GM23338 (cell line): Measurements from ENCODE around the gene GIGYF2. TPM values are rescaled to one million over a fixed set of nuclear protein-coding genes. Genes with fewer than 3 reads are reported as not detected.

Source experiments
- ATAC-seq: fragments of 200-7000 bp; cut with Tn5 transposase; 3 replicates; pipeline ENCODE4 v1.9.1; 2020
- DNase-seq: peaks from one replicate; pipeline ENCODE4 v3.0.0-alpha.2; 2015; ENCODE audit warnings: low spot score
- H2AFZ ChIP-seq: fragments of 200-600 bp; sonication (generic); 2 replicates; pipeline ENCODE4 v1.8.0; 2016; ENCODE audit warnings: antibody characterized with exemption, mild to moderate bottlenecking, moderate library complexity
- H3F3A ChIP-seq: fragments of 200-600 bp; sonication (generic); replicated peaks from 2 replicates; pipeline ENCODE4 v1.8.0; 2017; ENCODE audit warnings: antibody characterized with exemption, mixed run types, low read depth
- H3K27ac ChIP-seq: fragments of 200-600 bp; sonication (generic); 2 replicates; pipeline ENCODE4 v1.6.1; 2016; ENCODE audit warnings: low read depth
- H3K27me3 ChIP-seq: fragments of 200-600 bp; sonication (generic); 2 replicates; pipeline ENCODE4 v1.8.0; 2016; ENCODE audit warnings: mild to moderate bottlenecking, mixed run types, moderate library complexity; ENCODE audit not compliant: insufficient read depth
- H3K36me3 ChIP-seq: fragments of 200-600 bp; sonication (generic); 2 replicates; pipeline ENCODE4 v1.8.0; 2016; ENCODE audit warnings: mild to moderate bottlenecking; ENCODE audit not compliant: insufficient read depth
- H3K4me1 ChIP-seq: fragments of 200-600 bp; sonication (generic); 2 replicates; pipeline ENCODE4 v1.8.0; 2016; ENCODE audit warnings: mild to moderate bottlenecking, moderate library complexity; ENCODE audit not compliant: insufficient read depth
- H3K4me2 ChIP-seq: fragments of 200-600 bp; sonication (generic); 2 replicates; pipeline ENCODE4 v1.7.1; 2017; ENCODE audit warnings: mixed run types
- H3K4me3 ChIP-seq: fragments of 200-600 bp; sonication (generic); 2 replicates; pipeline ENCODE4 v1.6.1; 2016; ENCODE audit warnings: mixed run types
- H3K79me2 ChIP-seq: fragments of 200-600 bp; sonication (generic); replicated peaks from 2 replicates; pipeline ENCODE4 v1.8.0; 2017; ENCODE audit warnings: mild to moderate bottlenecking; ENCODE audit not compliant: insufficient read depth
- H3K9me2 ChIP-seq: fragments of 200-600 bp; sonication (generic); 2 replicates; pipeline ENCODE4 v1.8.0; 2017; ENCODE audit not compliant: insufficient read depth
- H4K20me1 ChIP-seq: fragments of 200-600 bp; sonication (generic); replicated peaks from 2 replicates; pipeline ENCODE4 v1.8.0; 2017; ENCODE audit warnings: mild to moderate bottlenecking; ENCODE audit not compliant: insufficient read depth
- H3K27ac Mint-ChIP-seq: 2 replicates; pipeline ENCODE4 v1.8.0; 2020; ENCODE audit warnings: inconsistent platforms, mild to moderate bottlenecking, moderate library complexity, mixed read lengths
- H3K27me3 Mint-ChIP-seq: 3 replicates; pipeline ENCODE4 v1.8.0; 2022; ENCODE audit warnings: low read depth, mild to moderate bottlenecking, moderate library complexity, mixed read lengths, inconsistent platforms; ENCODE audit not compliant: insufficient read depth, poor library complexity
- H3K36me3 Mint-ChIP-seq: 3 replicates; pipeline ENCODE4 v1.8.0; 2021; ENCODE audit warnings: low read depth, mild to moderate bottlenecking, inconsistent platforms, moderate library complexity, mixed read lengths
- H3K4me1 Mint-ChIP-seq: 3 replicates; pipeline ENCODE4 v1.8.0; 2020; ENCODE audit warnings: mild to moderate bottlenecking, inconsistent platforms, mixed read lengths
- H3K4me3 Mint-ChIP-seq: 3 replicates; pipeline ENCODE4 v1.8.0; 2021; ENCODE audit warnings: moderate library complexity, mild to moderate bottlenecking, inconsistent platforms, mixed read lengths
- H3K9me3 Mint-ChIP-seq: 3 replicates; pipeline ENCODE4 v1.8.0; 2020; ENCODE audit warnings: moderate library complexity, mild to moderate bottlenecking, inconsistent platforms, mixed read lengths
- CREB1 ChIP-seq: fragments of 250-450 bp; sonication (Bioruptor Pico); IDR thresholded peaks from 2 replicates; pipeline ENCODE4 v1.5.0; 2020; ENCODE audit warnings: low read depth, mild to moderate bottlenecking, moderate library complexity
- EZH2 ChIP-seq: fragments of 200-600 bp; sonication (generic); IDR thresholded peaks from one replicate; pipeline ENCODE4 v1.8.0; 2017; ENCODE audit warnings: antibody characterized with exemption, mild to moderate bottlenecking, low read depth; ENCODE audit not compliant: unreplicated experiment
- EZH2phosphoT487 ChIP-seq: fragments of 200-600 bp; sonication (generic); IDR thresholded peaks from one replicate; pipeline ENCODE4 v1.8.1; 2018; ENCODE audit warnings: antibody characterized with exemption; ENCODE audit not compliant: unreplicated experiment
- JUNB ChIP-seq: IDR thresholded peaks from one replicate; pipeline ENCODE4 v1.6.1; 2016; ENCODE audit warnings: antibody characterized with exemption; ENCODE audit not compliant: unreplicated experiment
- NANOG ChIP-seq: IDR thresholded peaks from 2 replicates; pipeline ENCODE4 v1.6.1; 2016; ENCODE audit warnings: antibody characterized with exemption, borderline replicate concordance
- POLR2AphosphoS5 ChIP-seq: IDR thresholded peaks from 2 replicates; pipeline ENCODE4 v1.6.1; 2016; ENCODE audit warnings: antibody characterized with exemption, low read depth
- STAT1 ChIP-seq: IDR thresholded peaks from one replicate; pipeline ENCODE4 v1.6.1; 2016; ENCODE audit warnings: antibody characterized with exemption; ENCODE audit not compliant: unreplicated experiment
- ZNF114 ChIP-seq: fragments of 250-450 bp; sonication (Bioruptor Pico); IDR thresholded peaks from 2 replicates; pipeline ENCODE4 v1.5.0; 2020; ENCODE audit warnings: mild to moderate bottlenecking, moderate library complexity
- ZNF331 ChIP-seq: fragments of 250-450 bp; sonication (Bioruptor Pico); IDR thresholded peaks from 2 replicates; pipeline ENCODE4 v1.5.0; 2020; ENCODE audit warnings: low read depth, mild to moderate bottlenecking, moderate library complexity
- polyA plus RNA-seq: library from polyadenylated mRNA; unstranded; fragments of >200 nt; fragmentation: Nextera tagmentation; extraction: Ambion mirVana; gene quantifications from 2 replicates; pipeline ENCODE4 v1.2.1, GENCODE V29; 2016
- total RNA-seq: library from RNA; depleted of rRNA; stranded (reverse); fragments of >200 nt; shearing (Covaris generic); gene quantifications from 2 replicates; pipeline ENCODE4 v1.2.3, GENCODE V29; 2014
- TF ChIP-seq, protein P1 (sequence below): IDR thresholded peaks from 2 replicates; pipeline ENCODE4 v1.6.1; 2016; ENCODE audit warnings: antibody characterized with exemption
- TF ChIP-seq, protein P2 (sequence below): fragments of 250-450 bp; sonication (Bioruptor Pico); IDR thresholded peaks from 2 replicates; pipeline ENCODE4 v1.5.0; 2020; ENCODE audit warnings: mild to moderate bottlenecking, moderate library complexity
- TF ChIP-seq, protein P3 (sequence below), 2 experiments: fragments of 200-600 bp in 1 of 2; sonication (generic) in 1 of 2; conservative IDR thresholded peaks; 2 replicates each; pipeline versions ENCODE4 v1.5.1 to v1.6.1; 2016 to 2017; ENCODE audit warnings: antibody characterized with exemption in 2 of 2, low read depth in 2 of 2, mild to moderate bottlenecking in 2 of 2, moderate library complexity in 1 of 2
- TF ChIP-seq, protein P4 (sequence below): IDR thresholded peaks from one replicate; pipeline ENCODE4 v1.6.1; 2018; ENCODE audit warnings: antibody characterized with exemption; ENCODE audit not compliant: unreplicated experiment

GIGYF2 gene
- total and polyA plus RNA-seq, 2 experiments from 2014 or later = 48.9 to 104 TPM

DNA sequence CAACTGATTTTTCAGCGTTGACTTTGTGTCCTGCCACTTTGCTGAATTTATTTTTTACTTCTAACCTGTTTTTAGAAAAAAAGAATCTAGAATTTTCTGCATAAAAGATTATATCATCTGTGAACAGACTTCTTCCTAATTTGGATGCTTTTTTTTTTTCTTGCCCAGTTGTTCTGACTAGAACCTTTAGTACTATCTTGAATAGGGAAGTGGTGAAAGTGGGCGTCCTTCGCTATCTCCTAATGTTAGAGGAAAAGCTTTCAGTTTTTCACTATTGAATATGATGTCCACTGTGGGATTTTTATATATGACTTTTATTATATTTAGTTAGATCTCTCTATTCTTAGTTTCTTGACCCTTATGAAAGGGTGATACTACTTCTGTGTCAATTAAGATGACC is 105.0 kb downstream of the GIGYF2 start:
- Mint-ChIP-seq H3K4me3 (no peak overlapping the region), H3K36me3 (peaks cover 34% of the 10 kb centered on the region), H3K4me1 (peaks cover 9% of the 10 kb centered on the region; the same call in 2 of the 3 replicates), H3K9me3 (no peaks in the 10 kb centered on the region), H3K27me3 (no peaks in the 10 kb centered on the region), H3K27ac (no peak overlapping the region)
- Histone ChIP-seq H3K4me1 (peaks cover 9% of the 10 kb centered on the region; the same call in 1 of the 2 replicates), H2AFZ (no peak overlapping the region), H3K79me2 (peaks cover 10% of the 10 kb centered on the region; the same call in 1 of the 2 replicates), H3K27me3 (no peaks in the 10 kb centered on the region), H3F3A (no peaks in the 10 kb centered on the region), H4K20me1 (no peaks in the 10 kb centered on the region), H3K4me3 (no peak overlapping the region), H3K9me2 (no peaks in the 10 kb centered on the region), H3K4me2 (no peak overlapping the region), H3K36me3 (peaks cover 2% of the 10 kb centered on the region; the same call in 1 of the 2 replicates), H3K27ac (no peak overlapping the region)
- no peak for ATAC-seq
- TF ChIP-seq CREB1 (CRISPR knock-in tag) (no peak), STAT1 (no peak), NANOG (no peak), ZNF331 (no peak), POLR2AphosphoS5 (no peak), JUNB (no peak), EZH2phosphoT487 (no peak), ZNF114 (CRISPR knock-in tag) (no peak), EZH2 (no peak)
- TF ChIP-seq, protein P1, sequence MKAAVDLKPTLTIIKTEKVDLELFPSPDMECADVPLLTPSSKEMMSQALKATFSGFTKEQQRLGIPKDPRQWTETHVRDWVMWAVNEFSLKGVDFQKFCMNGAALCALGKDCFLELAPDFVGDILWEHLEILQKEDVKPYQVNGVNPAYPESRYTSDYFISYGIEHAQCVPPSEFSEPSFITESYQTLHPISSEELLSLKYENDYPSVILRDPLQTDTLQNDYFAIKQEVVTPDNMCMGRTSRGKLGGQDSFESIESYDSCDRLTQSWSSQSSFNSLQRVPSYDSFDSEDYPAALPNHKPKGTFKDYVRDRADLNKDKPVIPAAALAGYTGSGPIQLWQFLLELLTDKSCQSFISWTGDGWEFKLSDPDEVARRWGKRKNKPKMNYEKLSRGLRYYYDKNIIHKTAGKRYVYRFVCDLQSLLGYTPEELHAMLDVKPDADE = no peak
- TF ChIP-seq, protein P2, sequence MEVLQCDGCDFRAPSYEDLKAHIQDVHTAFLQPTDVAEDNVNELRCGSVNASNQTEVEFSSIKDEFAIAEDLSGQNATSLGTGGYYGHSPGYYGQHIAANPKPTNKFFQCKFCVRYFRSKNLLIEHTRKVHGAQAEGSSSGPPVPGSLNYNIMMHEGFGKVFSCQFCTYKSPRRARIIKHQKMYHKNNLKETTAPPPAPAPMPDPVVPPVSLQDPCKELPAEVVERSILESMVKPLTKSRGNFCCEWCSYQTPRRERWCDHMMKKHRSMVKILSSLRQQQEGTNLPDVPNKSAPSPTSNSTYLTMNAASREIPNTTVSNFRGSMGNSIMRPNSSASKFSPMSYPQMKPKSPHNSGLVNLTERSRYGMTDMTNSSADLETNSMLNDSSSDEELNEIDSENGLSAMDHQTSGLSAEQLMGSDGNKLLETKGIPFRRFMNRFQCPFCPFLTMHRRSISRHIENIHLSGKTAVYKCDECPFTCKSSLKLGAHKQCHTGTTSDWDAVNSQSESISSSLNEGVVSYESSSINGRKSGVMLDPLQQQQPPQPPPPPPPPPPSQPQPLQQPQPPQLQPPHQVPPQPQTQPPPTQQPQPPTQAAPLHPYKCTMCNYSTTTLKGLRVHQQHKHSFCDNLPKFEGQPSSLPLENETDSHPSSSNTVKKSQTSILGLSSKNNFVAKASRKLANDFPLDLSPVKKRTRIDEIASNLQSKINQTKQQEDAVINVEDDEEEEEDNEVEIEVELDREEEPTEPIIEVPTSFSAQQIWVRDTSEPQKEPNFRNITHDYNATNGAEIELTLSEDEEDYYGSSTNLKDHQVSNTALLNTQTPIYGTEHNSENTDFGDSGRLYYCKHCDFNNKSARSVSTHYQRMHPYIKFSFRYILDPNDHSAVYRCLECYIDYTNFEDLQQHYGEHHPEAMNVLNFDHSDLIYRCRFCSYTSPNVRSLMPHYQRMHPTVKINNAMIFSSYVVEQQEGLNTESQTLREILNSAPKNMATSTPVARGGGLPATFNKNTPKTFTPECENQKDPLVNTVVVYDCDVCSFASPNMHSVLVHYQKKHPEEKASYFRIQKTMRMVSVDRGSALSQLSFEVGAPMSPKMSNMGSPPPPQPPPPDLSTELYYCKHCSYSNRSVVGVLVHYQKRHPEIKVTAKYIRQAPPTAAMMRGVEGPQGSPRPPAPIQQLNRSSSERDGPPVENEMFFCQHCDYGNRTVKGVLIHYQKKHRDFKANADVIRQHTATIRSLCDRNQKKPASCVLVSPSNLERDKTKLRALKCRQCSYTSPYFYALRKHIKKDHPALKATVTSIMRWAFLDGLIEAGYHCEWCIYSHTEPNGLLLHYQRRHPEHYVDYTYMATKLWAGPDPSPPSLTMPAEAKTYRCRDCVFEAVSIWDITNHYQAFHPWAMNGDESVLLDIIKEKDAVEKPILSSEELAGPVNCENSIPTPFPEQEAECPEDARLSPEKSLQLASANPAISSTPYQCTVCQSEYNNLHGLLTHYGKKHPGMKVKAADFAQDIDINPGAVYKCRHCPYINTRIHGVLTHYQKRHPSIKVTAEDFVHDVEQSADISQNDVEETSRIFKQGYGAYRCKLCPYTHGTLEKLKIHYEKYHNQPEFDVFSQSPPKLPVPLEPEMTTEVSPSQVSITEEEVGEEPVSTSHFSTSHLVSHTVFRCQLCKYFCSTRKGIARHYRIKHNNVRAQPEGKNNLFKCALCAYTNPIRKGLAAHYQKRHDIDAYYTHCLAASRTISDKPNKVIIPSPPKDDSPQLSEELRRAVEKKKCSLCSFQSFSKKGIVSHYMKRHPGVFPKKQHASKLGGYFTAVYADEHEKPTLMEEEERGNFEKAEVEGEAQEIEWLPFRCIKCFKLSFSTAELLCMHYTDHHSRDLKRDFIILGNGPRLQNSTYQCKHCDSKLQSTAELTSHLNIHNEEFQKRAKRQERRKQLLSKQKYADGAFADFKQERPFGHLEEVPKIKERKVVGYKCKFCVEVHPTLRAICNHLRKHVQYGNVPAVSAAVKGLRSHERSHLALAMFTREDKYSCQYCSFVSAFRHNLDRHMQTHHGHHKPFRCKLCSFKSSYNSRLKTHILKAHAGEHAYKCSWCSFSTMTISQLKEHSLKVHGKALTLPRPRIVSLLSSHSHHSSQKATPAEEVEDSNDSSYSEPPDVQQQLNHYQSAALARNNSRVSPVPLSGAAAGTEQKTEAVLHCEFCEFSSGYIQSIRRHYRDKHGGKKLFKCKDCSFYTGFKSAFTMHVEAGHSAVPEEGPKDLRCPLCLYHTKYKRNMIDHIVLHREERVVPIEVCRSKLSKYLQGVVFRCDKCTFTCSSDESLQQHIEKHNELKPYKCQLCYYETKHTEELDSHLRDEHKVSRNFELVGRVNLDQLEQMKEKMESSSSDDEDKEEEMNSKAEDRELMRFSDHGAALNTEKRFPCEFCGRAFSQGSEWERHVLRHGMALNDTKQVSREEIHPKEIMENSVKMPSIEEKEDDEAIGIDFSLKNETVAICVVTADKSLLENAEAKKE (CRISPR knock-in tag) = no peak
- TF ChIP-seq, protein P3, sequence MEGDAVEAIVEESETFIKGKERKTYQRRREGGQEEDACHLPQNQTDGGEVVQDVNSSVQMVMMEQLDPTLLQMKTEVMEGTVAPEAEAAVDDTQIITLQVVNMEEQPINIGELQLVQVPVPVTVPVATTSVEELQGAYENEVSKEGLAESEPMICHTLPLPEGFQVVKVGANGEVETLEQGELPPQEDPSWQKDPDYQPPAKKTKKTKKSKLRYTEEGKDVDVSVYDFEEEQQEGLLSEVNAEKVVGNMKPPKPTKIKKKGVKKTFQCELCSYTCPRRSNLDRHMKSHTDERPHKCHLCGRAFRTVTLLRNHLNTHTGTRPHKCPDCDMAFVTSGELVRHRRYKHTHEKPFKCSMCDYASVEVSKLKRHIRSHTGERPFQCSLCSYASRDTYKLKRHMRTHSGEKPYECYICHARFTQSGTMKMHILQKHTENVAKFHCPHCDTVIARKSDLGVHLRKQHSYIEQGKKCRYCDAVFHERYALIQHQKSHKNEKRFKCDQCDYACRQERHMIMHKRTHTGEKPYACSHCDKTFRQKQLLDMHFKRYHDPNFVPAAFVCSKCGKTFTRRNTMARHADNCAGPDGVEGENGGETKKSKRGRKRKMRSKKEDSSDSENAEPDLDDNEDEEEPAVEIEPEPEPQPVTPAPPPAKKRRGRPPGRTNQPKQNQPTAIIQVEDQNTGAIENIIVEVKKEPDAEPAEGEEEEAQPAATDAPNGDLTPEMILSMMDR (conservative IDR thresholded peaks at IDR 0.05; ENCODE audit: low read depth in 2 of 2) = no peak
- TF ChIP-seq, protein P4, sequence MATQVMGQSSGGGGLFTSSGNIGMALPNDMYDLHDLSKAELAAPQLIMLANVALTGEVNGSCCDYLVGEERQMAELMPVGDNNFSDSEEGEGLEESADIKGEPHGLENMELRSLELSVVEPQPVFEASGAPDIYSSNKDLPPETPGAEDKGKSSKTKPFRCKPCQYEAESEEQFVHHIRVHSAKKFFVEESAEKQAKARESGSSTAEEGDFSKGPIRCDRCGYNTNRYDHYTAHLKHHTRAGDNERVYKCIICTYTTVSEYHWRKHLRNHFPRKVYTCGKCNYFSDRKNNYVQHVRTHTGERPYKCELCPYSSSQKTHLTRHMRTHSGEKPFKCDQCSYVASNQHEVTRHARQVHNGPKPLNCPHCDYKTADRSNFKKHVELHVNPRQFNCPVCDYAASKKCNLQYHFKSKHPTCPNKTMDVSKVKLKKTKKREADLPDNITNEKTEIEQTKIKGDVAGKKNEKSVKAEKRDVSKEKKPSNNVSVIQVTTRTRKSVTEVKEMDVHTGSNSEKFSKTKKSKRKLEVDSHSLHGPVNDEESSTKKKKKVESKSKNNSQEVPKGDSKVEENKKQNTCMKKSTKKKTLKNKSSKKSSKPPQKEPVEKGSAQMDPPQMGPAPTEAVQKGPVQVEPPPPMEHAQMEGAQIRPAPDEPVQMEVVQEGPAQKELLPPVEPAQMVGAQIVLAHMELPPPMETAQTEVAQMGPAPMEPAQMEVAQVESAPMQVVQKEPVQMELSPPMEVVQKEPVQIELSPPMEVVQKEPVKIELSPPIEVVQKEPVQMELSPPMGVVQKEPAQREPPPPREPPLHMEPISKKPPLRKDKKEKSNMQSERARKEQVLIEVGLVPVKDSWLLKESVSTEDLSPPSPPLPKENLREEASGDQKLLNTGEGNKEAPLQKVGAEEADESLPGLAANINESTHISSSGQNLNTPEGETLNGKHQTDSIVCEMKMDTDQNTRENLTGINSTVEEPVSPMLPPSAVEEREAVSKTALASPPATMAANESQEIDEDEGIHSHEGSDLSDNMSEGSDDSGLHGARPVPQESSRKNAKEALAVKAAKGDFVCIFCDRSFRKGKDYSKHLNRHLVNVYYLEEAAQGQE = no peak
- no peak for DNase-seq
